Upper lobe of right lung (tissue), 1 donor: ENCODE measurements around the gene ENKD1. TPM values are rescaled to one million over a fixed set of nuclear protein-coding genes. Genes with fewer than 3 reads are reported as not detected.

Source experiments
- ATAC-seq: fragments of 200-7000 bp; cut with Tn5 transposase; one replicate; pipeline ENCODE4 v1.9.1; 2020; ENCODE audit warnings: mild to moderate bottlenecking, moderate library complexity
- DNase-seq: peaks from one replicate; pipeline ENCODE4 v3.0.0-alpha.2; 2020
- H3K27ac ChIP-seq: fragments of 200-600 bp; one replicate; pipeline ENCODE4 v1.8.0; 2022
- H3K27me3 ChIP-seq: fragments of 200-600 bp; one replicate; pipeline ENCODE4 v1.8.0; 2022; ENCODE audit warnings: mild to moderate bottlenecking
- H3K36me3 ChIP-seq: fragments of 200-600 bp; one replicate; pipeline ENCODE4 v1.8.0; 2022
- H3K4me1 ChIP-seq: fragments of 200-600 bp; one replicate; pipeline ENCODE4 v1.8.0; 2022
- H3K4me3 ChIP-seq: fragments of 200-600 bp; one replicate; pipeline ENCODE4 v1.8.0; 2022; ENCODE audit warnings: mild to moderate bottlenecking
- H3K9me3 ChIP-seq: fragments of 200-600 bp; one replicate; pipeline ENCODE4 v1.8.0; 2022
- CTCF ChIP-seq: fragments of 200-600 bp; IDR thresholded peaks from one replicate; pipeline ENCODE4 v1.8.0; 2022; ENCODE audit warnings: antibody characterized with exemption
- intact Hi-C: fragments of 100-400 bp; cut with DNase I; formaldehyde crosslinking; loops from one replicate; pipeline ENCODE4 v1.11.0; 2022
- total RNA-seq: library from RNA; stranded (reverse); fragmentation: NEBNext Ultra II Directional; extraction: Animal tissue kit (Norgen Biotek cat#: 25700); gene quantifications from one replicate; pipeline ENCODE4 v1.2.1, GENCODE V29; 2021
- donor health status: DM: no; HTN: yes; CAD: no; lungs with severe emphysema.

Gene ENKD1
- total RNA-seq, 1 donor from 2014 or later = 14.5 TPM

- ATAC-seq (no peak), DNase-seq (no peak)
- Histone ChIP-seq H3K36me3 (no peaks in the 10 kb centered on the region), H3K4me3 (no peak overlapping the region), H3K9me3 (no peaks in the 10 kb centered on the region), H3K4me1 (peaks cover 5% of the 10 kb centered on the region), H3K27me3 (peaks cover 33% of the 10 kb centered on the region), H3K27ac (no peak overlapping the region)
- intact Hi-C loops = no loop called here
- TF ChIP-seq CTCF = no peak
Observed at GRCh38 chr16:67647111-67647651, 19.4 kb downstream of the ENKD1 start.

GRCh38 chr16:67645397-67646121 lies 21.0 kb downstream of the ENKD1 start:
- intact Hi-C loops = no loop called here
- no peak for ATAC-seq
- Histone ChIP-seq H3K4me3 (peak overlapping the region; percentile 42), H3K27me3 (peaks cover 26% of the 10 kb centered on the region), H3K36me3 (no peaks in the 10 kb centered on the region), H3K9me3 (no peaks in the 10 kb centered on the region), H3K4me1 (peaks cover 7% of the 10 kb centered on the region), H3K27ac (peak overlapping the region; percentile 58)
- no peak for DNase-seq
- no peak for TF ChIP-seq CTCF

GRCh38 chr16:67644038-67644437 lies 22.5 kb downstream of the ENKD1 start:
- Histone ChIP-seq H3K36me3 (peaks cover 2% of the 10 kb centered on the region), H3K27ac (no peak overlapping the region), H3K4me1 (peaks cover 7% of the 10 kb centered on the region), H3K9me3 (no peaks in the 10 kb centered on the region), H3K27me3 (peaks cover 15% of the 10 kb centered on the region), H3K4me3 (no peak overlapping the region)
- ATAC-seq (no peak), DNase-seq (no peak)
- TF ChIP-seq CTCF = no peak
- intact Hi-C loops = no loop called here

GRCh38 chr16:67641779-67642708 lies 24.5 kb downstream of the ENKD1 start:
- Histone ChIP-seq H3K4me1 (peaks cover 7% of the 10 kb centered on the region), H3K27ac (peak overlapping the region; percentile 24), H3K9me3 (no peaks in the 10 kb centered on the region), H3K4me3 (no peak overlapping the region), H3K36me3 (peaks cover 22% of the 10 kb centered on the region), H3K27me3 (peaks cover 10% of the 10 kb centered on the region)
- intact Hi-C loops = no loop called here
- ATAC-seq (peak; percentile 62), DNase-seq (peak; percentile 81)
- no peak for TF ChIP-seq CTCF

- Histone ChIP-seq H3K9me3 (no peaks in the 10 kb centered on the region), H3K36me3 (peaks cover 55% of the 10 kb centered on the region), H3K4me3 (no peak overlapping the region), H3K27me3 (no peaks in the 10 kb centered on the region), H3K4me1 (peaks cover 3% of the 10 kb centered on the region), H3K27ac (no peak overlapping the region)
- intact Hi-C loops = no loop called here
- DNase-seq (peak; percentile 16), ATAC-seq (no peak)
- no peak for TF ChIP-seq CTCF
Observed at GRCh38 chr16:67637625-67638024, 28.9 kb downstream of the ENKD1 start.
